ENCODE measurements around the gene FANCE. TPM values are rescaled to one million over a fixed set of nuclear protein-coding genes. Genes with fewer than 3 reads are reported as not detected.

Gene FANCE
- total and polyA plus RNA-seq, 2 experiments from 2014 or later: 5.4 to 25.5 TPM

DNA sequence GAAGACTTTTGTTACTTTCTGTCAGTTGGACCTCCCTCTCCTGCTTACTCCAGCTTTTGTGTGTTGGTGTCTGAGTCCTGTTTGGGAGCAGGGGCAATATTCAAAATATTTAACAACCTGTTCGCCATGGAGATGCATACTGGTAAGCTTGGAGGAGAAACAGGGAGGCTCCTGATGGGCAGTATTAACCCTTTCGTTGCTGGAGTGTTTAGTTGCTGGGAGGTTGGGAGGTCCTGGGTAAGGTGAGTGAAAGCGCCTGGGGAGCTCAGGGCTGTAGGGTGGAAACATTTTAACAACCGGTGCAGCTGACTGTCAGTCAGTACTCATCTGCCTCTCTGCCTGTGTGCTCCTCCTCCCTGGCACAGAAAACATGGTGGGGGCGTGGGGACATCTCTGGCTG is 56.4 kb downstream of the FANCE start (continued):
- no peak for TF ChIP-seq NANOG (IDR thresholded peaks at IDR 0.05; ENCODE audit: borderline replicate concordance)
- TF ChIP-seq EZH2phosphoT487 (IDR thresholded peaks at IDR 0.05; ENCODE audit: unreplicated experiment): no peak
- TF ChIP-seq, protein P1, sequence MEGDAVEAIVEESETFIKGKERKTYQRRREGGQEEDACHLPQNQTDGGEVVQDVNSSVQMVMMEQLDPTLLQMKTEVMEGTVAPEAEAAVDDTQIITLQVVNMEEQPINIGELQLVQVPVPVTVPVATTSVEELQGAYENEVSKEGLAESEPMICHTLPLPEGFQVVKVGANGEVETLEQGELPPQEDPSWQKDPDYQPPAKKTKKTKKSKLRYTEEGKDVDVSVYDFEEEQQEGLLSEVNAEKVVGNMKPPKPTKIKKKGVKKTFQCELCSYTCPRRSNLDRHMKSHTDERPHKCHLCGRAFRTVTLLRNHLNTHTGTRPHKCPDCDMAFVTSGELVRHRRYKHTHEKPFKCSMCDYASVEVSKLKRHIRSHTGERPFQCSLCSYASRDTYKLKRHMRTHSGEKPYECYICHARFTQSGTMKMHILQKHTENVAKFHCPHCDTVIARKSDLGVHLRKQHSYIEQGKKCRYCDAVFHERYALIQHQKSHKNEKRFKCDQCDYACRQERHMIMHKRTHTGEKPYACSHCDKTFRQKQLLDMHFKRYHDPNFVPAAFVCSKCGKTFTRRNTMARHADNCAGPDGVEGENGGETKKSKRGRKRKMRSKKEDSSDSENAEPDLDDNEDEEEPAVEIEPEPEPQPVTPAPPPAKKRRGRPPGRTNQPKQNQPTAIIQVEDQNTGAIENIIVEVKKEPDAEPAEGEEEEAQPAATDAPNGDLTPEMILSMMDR (conservative IDR thresholded peaks at IDR 0.05; ENCODE audit: low read depth in 2 of 2): no peak
- no peak for TF ChIP-seq CREB1 (CRISPR knock-in tag; IDR thresholded peaks at IDR 0.05; ENCODE audit: low read depth)
- TF ChIP-seq JUNB (IDR thresholded peaks at IDR 0.05; ENCODE audit: unreplicated experiment): no peak

DNA sequence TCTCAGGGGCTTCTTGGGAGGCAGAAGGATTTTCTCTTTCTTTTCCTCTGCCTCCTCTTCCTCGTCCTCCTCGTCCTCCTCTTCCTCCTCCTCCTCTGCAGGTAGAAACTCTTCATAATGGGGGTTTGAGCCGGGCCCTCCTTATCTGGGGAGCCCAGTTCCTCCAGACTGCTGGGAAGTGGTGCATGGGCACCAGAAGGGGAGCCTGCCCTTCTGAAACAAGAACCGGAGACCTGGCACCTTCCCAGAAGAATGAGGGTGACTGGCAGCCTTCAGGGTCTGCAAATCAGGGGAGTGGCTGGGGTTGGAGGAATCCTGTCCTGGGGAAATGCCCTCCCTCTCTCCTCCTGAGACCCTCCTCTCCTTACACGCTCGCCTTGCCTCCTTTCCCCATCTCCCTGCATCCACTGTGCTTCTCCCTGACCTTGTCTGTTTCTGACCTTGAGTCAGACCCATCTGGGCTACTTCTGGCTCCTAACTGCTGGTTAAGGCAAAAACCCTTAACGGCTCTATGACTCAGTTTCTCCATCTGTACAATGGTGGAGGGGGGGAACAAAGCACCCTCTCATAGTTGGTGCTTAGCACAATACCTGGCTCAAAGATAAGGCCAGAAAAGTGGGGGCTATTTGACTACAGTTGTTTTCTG is 58.9 kb downstream of the FANCE start:
- Histone ChIP-seq H2AFZ (peak overlapping the region; percentile 90), H3K36me3 (ENCODE audit: insufficient read depth) (no peaks in the 10 kb centered on the region), H3F3A (replicated peaks; ENCODE audit: low read depth) (0 out of 2 replicates have a peak, but pooled peaks cover 3% of the 10 kb centered on the region), H3K27ac (ENCODE audit: low read depth) (no peak overlapping the region), H4K20me1 (replicated peaks; ENCODE audit: insufficient read depth) (no peaks in the 10 kb centered on the region), H3K4me1 (ENCODE audit: insufficient read depth) (peaks cover 45% of the 10 kb centered on the region), H3K4me3 (peak overlapping the region; percentile 65), H3K9me2 (ENCODE audit: insufficient read depth) (no peaks in the 10 kb centered on the region), H3K79me2 (replicated peaks; ENCODE audit: insufficient read depth) (no peaks in the 10 kb centered on the region), H3K27me3 (ENCODE audit: insufficient read depth) (peaks cover 34% of the 10 kb centered on the region), H3K4me2 (peak overlapping the region; percentile 93)
- Mint-ChIP-seq H3K36me3 (ENCODE audit: low read depth) (no peaks in the 10 kb centered on the region), H3K27ac (no peak overlapping the region), H3K27me3 (ENCODE audit: insufficient read depth, low read depth, poor library complexity) (peaks cover 24% of the 10 kb centered on the region), H3K4me3 (peak overlapping the region; percentile 59), H3K4me1 (peaks cover 53% of the 10 kb centered on the region), H3K9me3 (no peaks in the 10 kb centered on the region)
- no peak for TF ChIP-seq ZNF331 (CRISPR knock-in tag; IDR thresholded peaks at IDR 0.05; ENCODE audit: low read depth)
- peak; percentile 33 for TF ChIP-seq EZH2 (IDR thresholded peaks at IDR 0.05; ENCODE audit: low read depth, unreplicated experiment)
- no peak for TF ChIP-seq CREB1 (CRISPR knock-in tag; IDR thresholded peaks at IDR 0.05; ENCODE audit: low read depth)
- ATAC-seq: peak; percentile 3; the same call in 1 of the 3 replicates
- DNase-seq (ENCODE audit: low spot score): no peak

- H3K4me2 ChIP-seq: peak overlapping the region; percentile 93
- H3K4me1 Mint-ChIP-seq: peaks cover 48% of the 10 kb centered on the region
- TF ChIP-seq ZNF114 (CRISPR knock-in tag; IDR thresholded peaks at IDR 0.05) (no peak), ZNF331 (CRISPR knock-in tag; IDR thresholded peaks at IDR 0.05; ENCODE audit: low read depth) (no peak), ETS1 (IDR thresholded peaks at IDR 0.05) (no peak), NANOG (IDR thresholded peaks at IDR 0.05; ENCODE audit: borderline replicate concordance) (no peak), EZH2phosphoT487 (IDR thresholded peaks at IDR 0.05; ENCODE audit: unreplicated experiment) (no peak), POLR2AphosphoS5 (IDR thresholded peaks at IDR 0.05; ENCODE audit: low read depth) (no peak)
- TF ChIP-seq, protein P2, sequence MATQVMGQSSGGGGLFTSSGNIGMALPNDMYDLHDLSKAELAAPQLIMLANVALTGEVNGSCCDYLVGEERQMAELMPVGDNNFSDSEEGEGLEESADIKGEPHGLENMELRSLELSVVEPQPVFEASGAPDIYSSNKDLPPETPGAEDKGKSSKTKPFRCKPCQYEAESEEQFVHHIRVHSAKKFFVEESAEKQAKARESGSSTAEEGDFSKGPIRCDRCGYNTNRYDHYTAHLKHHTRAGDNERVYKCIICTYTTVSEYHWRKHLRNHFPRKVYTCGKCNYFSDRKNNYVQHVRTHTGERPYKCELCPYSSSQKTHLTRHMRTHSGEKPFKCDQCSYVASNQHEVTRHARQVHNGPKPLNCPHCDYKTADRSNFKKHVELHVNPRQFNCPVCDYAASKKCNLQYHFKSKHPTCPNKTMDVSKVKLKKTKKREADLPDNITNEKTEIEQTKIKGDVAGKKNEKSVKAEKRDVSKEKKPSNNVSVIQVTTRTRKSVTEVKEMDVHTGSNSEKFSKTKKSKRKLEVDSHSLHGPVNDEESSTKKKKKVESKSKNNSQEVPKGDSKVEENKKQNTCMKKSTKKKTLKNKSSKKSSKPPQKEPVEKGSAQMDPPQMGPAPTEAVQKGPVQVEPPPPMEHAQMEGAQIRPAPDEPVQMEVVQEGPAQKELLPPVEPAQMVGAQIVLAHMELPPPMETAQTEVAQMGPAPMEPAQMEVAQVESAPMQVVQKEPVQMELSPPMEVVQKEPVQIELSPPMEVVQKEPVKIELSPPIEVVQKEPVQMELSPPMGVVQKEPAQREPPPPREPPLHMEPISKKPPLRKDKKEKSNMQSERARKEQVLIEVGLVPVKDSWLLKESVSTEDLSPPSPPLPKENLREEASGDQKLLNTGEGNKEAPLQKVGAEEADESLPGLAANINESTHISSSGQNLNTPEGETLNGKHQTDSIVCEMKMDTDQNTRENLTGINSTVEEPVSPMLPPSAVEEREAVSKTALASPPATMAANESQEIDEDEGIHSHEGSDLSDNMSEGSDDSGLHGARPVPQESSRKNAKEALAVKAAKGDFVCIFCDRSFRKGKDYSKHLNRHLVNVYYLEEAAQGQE (IDR thresholded peaks at IDR 0.05; ENCODE audit: unreplicated experiment): no peak
These were observed 59.4 kb downstream of the FANCE start for GRCh38 chr6:35511562-35511941.

More at GRCh38 chr6:35511562-35511941, 59.4 kb downstream of the FANCE start:
- Mint-ChIP-seq H3K4me3 (peak overlapping the region; percentile 59), H3K27ac (no peak overlapping the region), H3K27me3 (ENCODE audit: insufficient read depth, low read depth, poor library complexity) (peaks cover 24% of the 10 kb centered on the region), H3K9me3 (no peaks in the 10 kb centered on the region), H3K36me3 (ENCODE audit: low read depth) (no peaks in the 10 kb centered on the region)
- H3K27ac ChIP-seq (ENCODE audit: low read depth): no peak overlapping the region
- H2AFZ ChIP-seq: peak overlapping the region; percentile 90
- H3K79me2 ChIP-seq (replicated peaks; ENCODE audit: insufficient read depth): no peaks in the 10 kb centered on the region
- peaks cover 40% of the 10 kb centered on the region for H3K4me1 ChIP-seq (ENCODE audit: insufficient read depth)
- no peaks in the 10 kb centered on the region for H3K36me3 ChIP-seq (ENCODE audit: insufficient read depth)
- peaks cover 28% of the 10 kb centered on the region for H3K27me3 ChIP-seq (ENCODE audit: insufficient read depth)
- H4K20me1 ChIP-seq (replicated peaks; ENCODE audit: insufficient read depth): no peaks in the 10 kb centered on the region
- peak overlapping the region; percentile 65 for H3K4me3 ChIP-seq
- peak; percentile 47 for DNase-seq (ENCODE audit: low spot score)
- peak; percentile 54 for ATAC-seq
- no peaks in the 10 kb centered on the region for H3F3A ChIP-seq (replicated peaks; ENCODE audit: low read depth)
- no peaks in the 10 kb centered on the region for H3K9me2 ChIP-seq (ENCODE audit: insufficient read depth)
